HFFc6 (cell line): Measurements from ENCODE around the gene INTS11. TPM values are rescaled to one million over a fixed set of nuclear protein-coding genes. Genes with fewer than 3 reads are reported as not detected.
A peak's percentile ranks its signal among the peaks of the same experiment; 100 is the strongest.

Source experiments
- DNase-seq: peaks from one replicate; pipeline ENCODE4 v3.0.0-alpha.2; 2018
- H3K27ac Mint-ChIP-seq: 2 replicates; pipeline ENCODE4 v1.8.0; 2020; ENCODE audit warnings: mild to moderate bottlenecking, mixed read lengths
- H3K27me3 Mint-ChIP-seq: 2 replicates; pipeline ENCODE4 v1.8.0; 2021; ENCODE audit warnings: mild to moderate bottlenecking, moderate library complexity, mixed read lengths; ENCODE audit not compliant: insufficient read depth
- H3K36me3 Mint-ChIP-seq: 2 replicates; pipeline ENCODE4 v1.8.0; 2021; ENCODE audit warnings: low read depth, mixed read lengths
- H3K4me1 Mint-ChIP-seq: 2 replicates; pipeline ENCODE4 v1.8.0; 2020; ENCODE audit warnings: low read depth, mixed read lengths
- H3K4me3 Mint-ChIP-seq: 2 replicates; pipeline ENCODE4 v1.8.0; 2020; ENCODE audit warnings: mild to moderate bottlenecking, moderate library complexity, mixed read lengths
- H3K9me3 Mint-ChIP-seq: 2 replicates; pipeline ENCODE4 v1.8.0; 2020; ENCODE audit warnings: mild to moderate bottlenecking, mixed read lengths
- total RNA-seq, 6 experiments: library from RNA; stranded (reverse); fragmentation: NEBNext Ultra II Directional; extraction: Animal tissue kit (Norgen Biotek cat#: 25700); gene quantifications; 2 replicates in 1 of 6; 3 replicates in 5 of 6; pipeline ENCODE4 v1.2.3, GENCODE V29; 2021
- TF ChIP-seq, protein P1 (sequence below): fragments of 200-600 bp; sonication (generic); IDR thresholded peaks from 2 replicates; pipeline ENCODE4 v1.5.0; 2021; ENCODE audit warnings: antibody characterized with exemption, mild to moderate bottlenecking

INTS11 gene
- total RNA-seq, 6 experiments from 2014 or later: 65.6 to 78.3 (median 69.8) TPM

DNA sequence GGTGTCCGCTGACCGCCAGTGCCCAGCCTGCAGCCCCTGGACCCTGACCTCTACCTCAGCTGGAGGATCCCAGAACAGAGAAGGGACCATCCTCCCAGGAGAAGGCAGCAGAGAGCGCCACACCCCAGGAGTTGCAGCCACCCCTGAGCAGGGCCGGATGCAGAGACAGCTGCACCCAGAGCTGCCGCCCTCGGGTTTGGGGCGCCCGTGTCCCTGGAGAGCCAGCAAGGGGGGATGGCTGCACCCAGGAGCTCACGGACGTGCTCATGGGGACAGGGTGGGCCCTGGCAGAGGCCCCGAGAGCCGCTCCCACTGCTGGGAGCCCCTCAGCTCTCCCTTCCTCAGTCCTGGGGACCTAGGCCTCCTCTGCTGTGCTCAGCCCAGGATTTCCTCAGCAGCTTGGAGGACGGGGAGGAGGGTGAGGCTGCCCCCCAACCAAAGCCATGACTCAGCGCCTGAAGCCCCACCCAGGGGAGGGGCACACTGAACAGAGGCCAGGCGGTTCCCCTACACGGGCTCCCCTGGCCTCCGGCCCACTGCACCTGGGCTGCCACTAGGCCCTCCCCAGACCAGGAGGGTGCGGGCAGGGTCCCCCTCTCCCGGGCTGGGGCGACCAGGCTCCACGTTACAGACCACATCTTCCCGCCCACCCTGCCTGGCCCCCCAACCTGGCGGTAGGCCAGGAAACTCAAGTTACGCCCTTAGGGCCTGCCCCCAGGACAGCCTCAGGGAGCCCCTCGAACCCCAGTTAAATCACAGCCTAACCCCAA lies 19.0 kb downstream of the INTS11 start:
- Mint-ChIP-seq H3K27ac (peak overlapping the region; percentile 87), H3K4me1 (peaks cover 26% of the 10 kb centered on the region), H3K36me3 (no peaks in the 10 kb centered on the region), H3K27me3 (peaks cover 1% of the 10 kb centered on the region), H3K4me3 (peak overlapping the region; percentile 94), H3K9me3 (no peaks in the 10 kb centered on the region)
- DNase-seq: peak; percentile 62
- TF ChIP-seq, protein P1, sequence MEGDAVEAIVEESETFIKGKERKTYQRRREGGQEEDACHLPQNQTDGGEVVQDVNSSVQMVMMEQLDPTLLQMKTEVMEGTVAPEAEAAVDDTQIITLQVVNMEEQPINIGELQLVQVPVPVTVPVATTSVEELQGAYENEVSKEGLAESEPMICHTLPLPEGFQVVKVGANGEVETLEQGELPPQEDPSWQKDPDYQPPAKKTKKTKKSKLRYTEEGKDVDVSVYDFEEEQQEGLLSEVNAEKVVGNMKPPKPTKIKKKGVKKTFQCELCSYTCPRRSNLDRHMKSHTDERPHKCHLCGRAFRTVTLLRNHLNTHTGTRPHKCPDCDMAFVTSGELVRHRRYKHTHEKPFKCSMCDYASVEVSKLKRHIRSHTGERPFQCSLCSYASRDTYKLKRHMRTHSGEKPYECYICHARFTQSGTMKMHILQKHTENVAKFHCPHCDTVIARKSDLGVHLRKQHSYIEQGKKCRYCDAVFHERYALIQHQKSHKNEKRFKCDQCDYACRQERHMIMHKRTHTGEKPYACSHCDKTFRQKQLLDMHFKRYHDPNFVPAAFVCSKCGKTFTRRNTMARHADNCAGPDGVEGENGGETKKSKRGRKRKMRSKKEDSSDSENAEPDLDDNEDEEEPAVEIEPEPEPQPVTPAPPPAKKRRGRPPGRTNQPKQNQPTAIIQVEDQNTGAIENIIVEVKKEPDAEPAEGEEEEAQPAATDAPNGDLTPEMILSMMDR: peak; percentile 31; the same call in 1 of the 2 replicates

DNA sequence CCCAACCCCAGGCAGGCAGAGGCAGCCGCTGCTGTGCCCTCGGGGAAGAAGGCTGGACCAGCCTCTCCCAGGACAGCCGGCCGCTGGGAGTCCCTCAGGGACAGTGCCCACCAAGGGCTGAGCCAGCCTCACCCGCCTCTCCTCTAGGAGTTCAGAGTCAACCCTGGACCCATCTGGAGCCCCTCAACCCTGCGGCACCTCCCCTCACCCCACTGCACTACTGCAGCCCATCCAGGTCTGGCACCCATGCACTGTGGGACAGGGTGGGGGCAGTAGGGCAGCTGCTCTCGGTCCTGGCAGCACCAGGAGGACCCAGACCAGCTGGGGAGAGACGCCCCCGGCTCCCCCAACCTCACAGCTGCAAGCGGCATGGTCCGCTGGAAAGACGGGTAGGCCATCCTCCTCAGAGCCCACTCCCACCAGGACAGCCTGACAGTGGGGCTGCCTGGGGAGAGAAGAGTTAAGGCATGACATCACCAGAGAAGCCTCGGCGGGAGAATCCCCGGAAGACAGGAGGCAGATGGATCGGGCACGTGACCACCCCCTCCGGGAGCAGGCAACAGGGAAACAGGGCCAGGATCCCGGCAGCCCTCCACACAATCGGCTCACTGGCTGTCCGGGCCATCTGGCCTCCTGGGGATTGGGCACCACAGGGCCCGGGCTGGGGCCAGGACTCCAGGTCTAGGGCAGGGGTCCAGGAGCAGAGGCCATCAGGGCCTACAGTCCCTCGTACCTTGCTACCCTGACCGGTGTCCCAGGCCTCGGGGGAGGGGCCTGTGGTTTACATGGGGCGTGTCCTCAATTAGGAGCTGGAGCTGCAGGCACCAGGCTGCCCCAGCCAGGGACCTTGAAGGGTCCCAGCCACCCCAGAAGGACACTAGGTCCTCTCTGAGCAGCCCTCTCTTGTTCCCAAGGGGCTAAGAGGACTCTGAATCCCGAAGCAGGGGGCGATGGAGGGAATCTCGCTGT lies 19.8 kb downstream of the INTS11 start:
- Mint-ChIP-seq H3K9me3 (no peaks in the 10 kb centered on the region), H3K27me3 (peaks cover 3% of the 10 kb centered on the region), H3K27ac (peak overlapping the region; percentile 87), H3K4me1 (peaks cover 26% of the 10 kb centered on the region), H3K36me3 (no peaks in the 10 kb centered on the region), H3K4me3 (peak overlapping the region; percentile 94)
- DNase-seq: peak; percentile 74
- TF ChIP-seq, protein P1: 0 out of 2 replicates have a peak, but pooled peaks have one; percentile 9

DNA sequence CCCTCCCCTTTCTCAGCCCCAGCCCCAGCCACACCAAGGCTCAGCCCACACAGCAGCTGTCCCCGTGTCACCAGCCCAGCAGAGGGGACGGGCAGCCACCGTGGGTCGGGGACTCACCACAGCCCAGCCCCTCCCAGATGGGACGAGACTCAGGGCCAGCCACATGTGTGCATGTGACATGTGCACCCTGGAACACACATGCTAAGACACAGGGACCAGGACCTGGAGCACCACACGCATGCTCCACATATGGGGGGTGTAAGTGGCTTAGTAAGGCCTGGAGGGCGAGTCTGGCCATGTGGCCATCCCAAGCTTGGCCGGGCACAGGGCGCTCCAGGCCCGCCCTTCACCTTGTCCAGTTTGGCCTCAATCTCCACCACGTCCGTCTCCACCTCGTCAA lies 20.7 kb downstream of the INTS11 start:
- no peak overlapping the region for H3K4me3 Mint-ChIP-seq
- peaks cover 26% of the 10 kb centered on the region for H3K4me1 Mint-ChIP-seq
- H3K27me3 Mint-ChIP-seq: peaks cover 3% of the 10 kb centered on the region
- no peaks in the 10 kb centered on the region for H3K9me3 Mint-ChIP-seq
- no peak for DNase-seq
- TF ChIP-seq, protein P1: no peak
- H3K27ac Mint-ChIP-seq: 0 out of 2 replicates have a peak overlapping the region, but pooled peaks have one; percentile 7
- H3K36me3 Mint-ChIP-seq: no peaks in the 10 kb centered on the region

DNA sequence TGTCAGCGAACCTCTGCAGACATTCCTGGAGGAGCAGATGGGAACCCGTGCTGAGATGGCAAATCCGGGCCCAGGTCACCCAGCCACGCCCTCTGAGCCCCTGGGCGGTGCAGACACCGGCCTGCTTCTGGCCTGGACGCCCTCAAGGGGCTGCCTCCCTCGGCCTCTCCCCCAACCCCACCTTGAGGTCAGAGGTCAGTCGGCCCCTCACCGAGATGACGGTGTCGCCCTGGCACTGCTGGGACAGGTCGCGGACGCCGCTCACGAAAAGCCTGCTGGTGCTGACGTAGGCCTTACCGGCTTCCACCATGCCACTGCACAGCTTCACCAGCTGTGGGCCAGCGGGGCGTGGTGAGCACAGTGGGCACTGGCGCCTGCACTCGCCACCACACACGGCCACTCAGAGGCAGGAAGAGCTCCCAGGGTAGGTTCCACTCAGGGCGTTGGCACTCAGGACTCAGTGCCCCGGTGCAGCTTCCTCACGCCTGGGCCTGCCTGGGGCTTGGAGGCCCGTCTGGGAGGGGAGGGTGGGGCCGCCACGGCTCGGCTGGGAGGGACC lies 21.4 kb downstream of the INTS11 start:
- DNase-seq: no peak
- Mint-ChIP-seq H3K27ac (no peak overlapping the region), H3K4me1 (peaks cover 26% of the 10 kb centered on the region), H3K27me3 (peaks cover 3% of the 10 kb centered on the region), H3K36me3 (no peaks in the 10 kb centered on the region), H3K9me3 (no peaks in the 10 kb centered on the region), H3K4me3 (no peak overlapping the region)
- TF ChIP-seq, protein P1: no peak

DNA sequence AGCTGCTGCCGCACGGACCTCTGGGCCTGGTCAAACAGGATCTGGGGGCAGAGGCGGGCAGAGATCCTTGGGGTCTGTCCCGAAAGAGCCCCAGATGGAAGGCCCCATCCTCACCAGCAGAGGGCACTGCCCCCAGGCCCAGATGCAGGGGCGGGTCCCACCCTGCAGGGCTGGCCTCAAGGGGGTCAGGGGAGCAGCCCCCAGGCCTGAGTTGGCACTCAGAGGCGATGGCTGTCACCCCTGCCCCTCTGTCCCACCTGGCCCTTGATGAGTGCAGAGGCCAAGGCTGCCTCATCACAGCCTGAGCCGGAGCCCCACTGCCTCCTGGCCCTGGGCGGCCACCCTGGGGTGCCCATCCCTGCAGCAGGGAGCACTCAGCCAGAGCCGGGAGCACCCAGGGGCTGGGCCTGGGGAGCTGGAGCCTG lies 22.4 kb downstream of the INTS11 start:
- Mint-ChIP-seq H3K36me3 (no peaks in the 10 kb centered on the region), H3K9me3 (no peaks in the 10 kb centered on the region), H3K4me1 (peaks cover 24% of the 10 kb centered on the region), H3K27ac (no peak overlapping the region), H3K27me3 (peaks cover 3% of the 10 kb centered on the region), H3K4me3 (no peak overlapping the region)
- TF ChIP-seq, protein P1: peak; percentile 77
- DNase-seq: no peak
